Measurements from ENCODE around the gene REV1.

Gene REV1

GRCh38 chr2:99514357-99514756 lies 24.5 kb upstream of the REV1 start:
- Histone ChIP-seq H3K27me3 (ENCODE audit: low read length) (no peaks in the 10 kb centered on the region), H3K4me2 (ENCODE audit: low read depth, low read length, poor library complexity, severe bottlenecking) (no peak overlapping the region), H3K36me3 (ENCODE audit: low read length) (no peaks in the 10 kb centered on the region), H3K4me3 (ENCODE audit: insufficient read depth, low read length, poor library complexity, severe bottlenecking) (no peak overlapping the region), H3F3A (ENCODE audit: insufficient read depth) (no peaks in the 10 kb centered on the region), H2AFZ (ENCODE audit: low read depth, low read length, severe bottlenecking) (no peak overlapping the region), H3K79me2 (ENCODE audit: insufficient read depth, low read length) (no peaks in the 10 kb centered on the region), H3K27ac (ENCODE audit: low read depth, low read length) (no peak overlapping the region), H3K9ac (ENCODE audit: low read length) (no peak overlapping the region), H3K9me2 (replicated peaks; ENCODE audit: insufficient read depth, low read length) (no peaks in the 10 kb centered on the region), H4K20me1 (ENCODE audit: low read depth, low read length) (no peaks in the 10 kb centered on the region), H3K9me3 (ENCODE audit: insufficient read depth, low read length) (no peaks in the 10 kb centered on the region)
- TF ChIP-seq, protein P1, sequence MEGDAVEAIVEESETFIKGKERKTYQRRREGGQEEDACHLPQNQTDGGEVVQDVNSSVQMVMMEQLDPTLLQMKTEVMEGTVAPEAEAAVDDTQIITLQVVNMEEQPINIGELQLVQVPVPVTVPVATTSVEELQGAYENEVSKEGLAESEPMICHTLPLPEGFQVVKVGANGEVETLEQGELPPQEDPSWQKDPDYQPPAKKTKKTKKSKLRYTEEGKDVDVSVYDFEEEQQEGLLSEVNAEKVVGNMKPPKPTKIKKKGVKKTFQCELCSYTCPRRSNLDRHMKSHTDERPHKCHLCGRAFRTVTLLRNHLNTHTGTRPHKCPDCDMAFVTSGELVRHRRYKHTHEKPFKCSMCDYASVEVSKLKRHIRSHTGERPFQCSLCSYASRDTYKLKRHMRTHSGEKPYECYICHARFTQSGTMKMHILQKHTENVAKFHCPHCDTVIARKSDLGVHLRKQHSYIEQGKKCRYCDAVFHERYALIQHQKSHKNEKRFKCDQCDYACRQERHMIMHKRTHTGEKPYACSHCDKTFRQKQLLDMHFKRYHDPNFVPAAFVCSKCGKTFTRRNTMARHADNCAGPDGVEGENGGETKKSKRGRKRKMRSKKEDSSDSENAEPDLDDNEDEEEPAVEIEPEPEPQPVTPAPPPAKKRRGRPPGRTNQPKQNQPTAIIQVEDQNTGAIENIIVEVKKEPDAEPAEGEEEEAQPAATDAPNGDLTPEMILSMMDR (IDR thresholded peaks at IDR 0.05; ENCODE audit: insufficient read depth, low read length, poor library complexity, severe bottlenecking), result no peak
- TF ChIP-seq EZH2phosphoT487 (conservative IDR thresholded peaks at IDR 0.05; ENCODE audit: low read length), result no peak

DNA sequence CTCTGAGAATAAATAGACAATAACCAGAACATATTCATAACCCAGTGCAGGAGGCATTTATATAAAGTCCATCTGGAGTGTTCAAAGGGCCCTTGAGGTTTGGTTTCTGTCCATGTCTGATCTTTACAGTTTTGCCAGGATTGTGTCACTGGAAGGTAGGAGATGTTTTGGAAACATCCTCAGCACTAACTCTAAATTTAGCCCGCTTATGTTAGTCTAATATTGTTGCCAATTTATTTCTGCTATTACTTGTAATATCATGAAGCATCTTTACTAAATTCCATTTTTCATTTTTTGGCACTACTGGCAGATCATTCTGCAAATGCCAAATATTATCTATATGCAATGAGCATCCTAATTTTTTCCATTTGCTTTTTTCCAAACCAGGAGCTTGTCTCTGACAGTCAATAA lies 22.4 kb upstream of the REV1 start:
- TF ChIP-seq, protein P1 (IDR thresholded peaks at IDR 0.05; ENCODE audit: insufficient read depth, low read length, poor library complexity, severe bottlenecking), result no peak
- no peak for TF ChIP-seq EZH2phosphoT487 (conservative IDR thresholded peaks at IDR 0.05; ENCODE audit: low read length)
- H3K9me2 ChIP-seq (replicated peaks; ENCODE audit: insufficient read depth, low read length), result no peaks in the 10 kb centered on the region
- H3K9ac ChIP-seq (ENCODE audit: low read length), result no peak overlapping the region
- H3K79me2 ChIP-seq (ENCODE audit: insufficient read depth, low read length), result no peaks in the 10 kb centered on the region
- no peak overlapping the region for H3K27ac ChIP-seq (ENCODE audit: low read depth, low read length)
- no peaks in the 10 kb centered on the region for H3F3A ChIP-seq (ENCODE audit: insufficient read depth)
- H2AFZ ChIP-seq (ENCODE audit: low read depth, low read length, severe bottlenecking), result no peak overlapping the region
- H4K20me1 ChIP-seq (ENCODE audit: low read depth, low read length), result no peaks in the 10 kb centered on the region
- no peak overlapping the region for H3K4me2 ChIP-seq (ENCODE audit: low read depth, low read length, poor library complexity, severe bottlenecking)
- H3K4me3 ChIP-seq (ENCODE audit: insufficient read depth, low read length, poor library complexity, severe bottlenecking), result no peak overlapping the region
- no peaks in the 10 kb centered on the region for H3K27me3 ChIP-seq (ENCODE audit: low read length)
- H3K36me3 ChIP-seq (ENCODE audit: low read length), result no peaks in the 10 kb centered on the region
- no peaks in the 10 kb centered on the region for H3K9me3 ChIP-seq (ENCODE audit: insufficient read depth, low read length)

- Histone ChIP-seq H3K79me2 (ENCODE audit: insufficient read depth, low read length) (no peaks in the 10 kb centered on the region), H2AFZ (ENCODE audit: low read depth, low read length, severe bottlenecking) (no peak overlapping the region), H3K27me3 (ENCODE audit: low read length) (no peaks in the 10 kb centered on the region)
Observed at GRCh38 chr2:99509387-99509786, 19.6 kb upstream of the REV1 start.

More at GRCh38 chr2:99509387-99509786, 19.6 kb upstream of the REV1 start:
- TF ChIP-seq, protein P1 (IDR thresholded peaks at IDR 0.05; ENCODE audit: insufficient read depth, low read length, poor library complexity, severe bottlenecking), result no peak
- no peak for TF ChIP-seq EZH2phosphoT487 (conservative IDR thresholded peaks at IDR 0.05; ENCODE audit: low read length)
- Histone ChIP-seq H3K27ac (ENCODE audit: low read depth, low read length) (no peak overlapping the region), H3K9ac (ENCODE audit: low read length) (no peak overlapping the region), H3K4me2 (ENCODE audit: low read depth, low read length, poor library complexity, severe bottlenecking) (no peak overlapping the region), H3K36me3 (ENCODE audit: low read length) (no peaks in the 10 kb centered on the region), H4K20me1 (ENCODE audit: low read depth, low read length) (no peaks in the 10 kb centered on the region), H3K9me2 (replicated peaks; ENCODE audit: insufficient read depth, low read length) (no peaks in the 10 kb centered on the region), H3K9me3 (ENCODE audit: insufficient read depth, low read length) (no peaks in the 10 kb centered on the region), H3F3A (ENCODE audit: insufficient read depth) (no peaks in the 10 kb centered on the region), H3K4me3 (ENCODE audit: insufficient read depth, low read length, poor library complexity, severe bottlenecking) (no peak overlapping the region)

Data from SU-DHL-6 (cell line).